GM18498 (cell line): ENCODE measurements around the gene CCDC86.
"Not testable (repeated sequence)": the region's sequence is repeated elsewhere in the genome, so short reads cannot be mapped to it uniquely, and the experiment has no call there.

Source experiments
- ATAC-seq: cut with Tn5 transposase; IDR thresholded peaks from one replicate; pipeline ENCODE4 v1.9.1; 2021; ENCODE audit warnings: mild to moderate bottlenecking, moderate library complexity; ENCODE audit not compliant: unreplicated experiment

Gene CCDC86, protein sequence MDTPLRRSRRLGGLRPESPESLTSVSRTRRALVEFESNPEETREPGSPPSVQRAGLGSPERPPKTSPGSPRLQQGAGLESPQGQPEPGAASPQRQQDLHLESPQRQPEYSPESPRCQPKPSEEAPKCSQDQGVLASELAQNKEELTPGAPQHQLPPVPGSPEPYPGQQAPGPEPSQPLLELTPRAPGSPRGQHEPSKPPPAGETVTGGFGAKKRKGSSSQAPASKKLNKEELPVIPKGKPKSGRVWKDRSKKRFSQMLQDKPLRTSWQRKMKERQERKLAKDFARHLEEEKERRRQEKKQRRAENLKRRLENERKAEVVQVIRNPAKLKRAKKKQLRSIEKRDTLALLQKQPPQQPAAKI

GRCh38 chr11:60841797-60842667 is at the start of gene CCDC86:
CCDC86 (plus strand) TSS chr11:60842113; CDS start chr11:60842125, 12 bp downstream.
- peak; percentile 81 for ATAC-seq

DNA sequence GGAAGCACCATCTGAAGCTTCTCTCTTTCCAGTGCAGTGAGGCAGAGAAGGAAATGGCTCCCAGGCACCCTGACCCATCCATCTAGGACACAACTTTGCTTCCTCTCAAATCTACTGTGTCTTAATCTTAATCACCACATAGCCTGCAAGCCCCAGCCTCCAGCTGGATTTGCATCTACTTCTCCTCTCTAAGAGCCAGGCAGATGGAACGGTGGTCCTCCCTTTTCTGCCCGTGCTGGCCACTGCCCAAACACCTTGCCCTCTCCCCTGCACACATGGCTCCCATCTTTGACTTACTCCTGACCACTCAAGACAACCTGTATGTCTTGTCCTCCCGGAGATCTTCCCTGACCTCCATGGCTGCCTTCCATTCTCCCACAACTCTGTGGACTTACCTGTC is 49.4 kb upstream of the CCDC86 start:
- ATAC-seq: no peak

DNA sequence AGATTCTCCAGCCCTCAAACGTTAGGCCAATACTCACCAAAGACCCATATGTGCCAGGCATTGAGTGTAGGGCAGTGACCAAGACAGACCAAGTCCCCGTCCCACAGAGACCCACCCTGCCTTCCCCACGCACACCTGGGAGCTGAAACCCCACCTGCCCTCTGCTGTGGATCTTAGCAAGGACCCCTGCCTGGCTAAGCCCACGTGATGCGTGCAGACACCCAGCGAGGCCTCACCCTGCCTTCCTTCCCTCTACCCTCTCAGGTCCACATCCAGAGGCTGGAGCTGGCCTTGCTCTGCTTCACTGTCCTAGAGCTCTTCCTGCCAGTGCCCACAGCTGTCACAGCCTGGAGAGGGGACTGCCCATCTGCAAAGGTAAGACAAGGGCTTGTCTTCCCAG is 46.6 kb upstream of the CCDC86 start:
- no peak for ATAC-seq

GRCh38 chr11:60797846-60798630 is 43.9 kb upstream of the CCDC86 start:
- ATAC-seq: no peak

DNA sequence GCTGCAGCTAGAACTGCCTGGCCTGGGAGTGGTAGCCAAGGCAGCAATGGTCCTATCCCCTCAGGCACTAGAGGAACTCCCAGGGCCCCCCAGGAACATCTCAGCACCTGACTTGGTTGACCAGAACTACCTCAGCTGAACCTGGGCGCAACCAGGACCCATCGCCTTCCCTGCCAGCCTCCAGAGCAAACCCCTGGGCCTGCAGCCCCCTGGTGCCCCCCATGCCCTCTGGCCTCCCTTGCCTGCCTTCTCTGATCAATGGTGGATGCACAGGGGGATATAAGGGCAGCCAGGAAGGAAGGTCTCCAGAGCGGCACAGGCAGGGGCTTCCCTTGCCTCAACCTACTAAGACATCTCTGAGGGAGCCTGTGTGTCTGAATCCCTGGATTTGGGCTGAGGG is 43.3 kb upstream of the CCDC86 start:
- no peak for ATAC-seq

DNA sequence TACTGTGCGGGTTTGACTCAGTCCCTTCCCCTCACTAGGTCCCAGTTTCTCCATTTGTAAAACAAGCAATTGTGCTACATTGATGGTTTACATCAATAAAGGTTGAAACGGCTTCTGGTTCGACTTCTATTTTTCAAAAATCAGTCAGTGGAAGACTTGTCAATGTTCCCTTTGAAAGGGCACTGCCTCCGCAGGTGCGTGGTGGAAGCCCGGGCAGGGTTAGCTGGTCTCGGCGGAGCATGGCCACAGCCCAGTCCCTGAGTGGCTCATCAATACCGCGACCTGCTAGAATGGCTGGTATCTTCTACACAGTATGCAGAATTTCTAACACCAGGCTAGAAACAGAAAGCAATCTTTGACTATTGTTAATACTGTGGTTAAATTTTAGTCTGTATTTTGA is 40.7 kb upstream of the CCDC86 start:
- no peak for ATAC-seq

DNA sequence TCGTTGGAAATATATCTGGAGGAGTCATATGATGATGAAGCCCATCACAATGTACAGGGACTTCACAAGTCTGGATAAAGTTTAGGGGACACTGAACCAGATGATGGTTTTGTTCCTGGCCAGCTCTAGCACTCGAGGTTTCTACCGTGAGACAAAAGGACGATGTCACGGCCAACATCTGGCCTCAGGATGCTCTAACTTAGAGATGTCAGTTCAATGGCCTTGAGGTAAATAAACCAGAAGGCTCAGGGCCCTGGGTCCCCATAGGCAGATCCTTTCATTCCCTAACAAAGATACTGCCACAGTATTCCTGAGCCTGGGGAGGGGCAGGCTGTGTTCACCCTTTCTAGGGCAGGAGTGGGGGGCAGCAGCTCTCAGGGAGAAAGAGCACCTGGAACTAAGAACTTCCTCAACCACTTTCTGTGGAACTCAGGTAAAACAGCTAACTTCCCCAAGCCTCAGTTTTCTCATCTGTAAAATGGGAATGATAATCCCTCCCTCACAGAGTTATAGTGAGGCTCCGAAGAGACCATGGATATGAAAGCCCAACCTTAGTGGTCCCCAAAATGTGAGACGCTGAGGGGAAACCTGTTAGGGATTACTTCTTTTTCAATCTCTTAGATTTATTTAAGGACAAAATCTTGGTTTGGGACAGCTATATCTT is 38.5 kb upstream of the CCDC86 start:
- ATAC-seq: no peak

- no peak for ATAC-seq
Measured at GRCh38 chr11:60809249-60809648, 32.7 kb upstream of the CCDC86 start.

DNA sequence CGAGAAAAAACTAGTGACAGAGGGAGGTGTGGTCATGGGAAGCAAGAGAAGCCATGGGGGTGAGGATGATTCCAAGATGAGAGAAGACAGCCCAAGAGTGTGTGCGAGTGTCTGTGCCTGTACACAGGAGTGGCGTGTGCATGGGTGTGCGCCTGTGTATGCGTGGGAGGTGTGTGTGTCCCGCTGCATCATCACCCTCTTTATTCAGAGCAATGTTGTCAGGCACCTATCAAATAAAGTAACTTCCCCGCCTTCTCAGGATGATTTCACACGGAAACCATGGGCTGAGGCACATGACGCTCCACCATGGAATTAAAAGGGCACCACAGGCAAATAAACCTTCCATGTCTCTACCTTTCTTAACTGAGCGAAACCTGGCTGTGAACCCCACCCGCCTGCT is 32.2 kb upstream of the CCDC86 start:
- ATAC-seq: no peak

GRCh38 chr11:60810151-60810550 is 31.8 kb upstream of the CCDC86 start:
- no peak for ATAC-seq

- no peak for ATAC-seq
Measured at GRCh38 chr11:60810569-60810968, 31.3 kb upstream of the CCDC86 start.

- no peak for ATAC-seq
Measured at GRCh38 chr11:60813324-60813723, 28.6 kb upstream of the CCDC86 start.

- ATAC-seq: no peak
Measured at GRCh38 chr11:60814112-60814511, 27.8 kb upstream of the CCDC86 start.

GRCh38 chr11:60816590-60817157 is 25.2 kb upstream of the CCDC86 start:
- no peak for ATAC-seq

GRCh38 chr11:60818057-60818456 is 23.9 kb upstream of the CCDC86 start:
- no peak for ATAC-seq

DNA sequence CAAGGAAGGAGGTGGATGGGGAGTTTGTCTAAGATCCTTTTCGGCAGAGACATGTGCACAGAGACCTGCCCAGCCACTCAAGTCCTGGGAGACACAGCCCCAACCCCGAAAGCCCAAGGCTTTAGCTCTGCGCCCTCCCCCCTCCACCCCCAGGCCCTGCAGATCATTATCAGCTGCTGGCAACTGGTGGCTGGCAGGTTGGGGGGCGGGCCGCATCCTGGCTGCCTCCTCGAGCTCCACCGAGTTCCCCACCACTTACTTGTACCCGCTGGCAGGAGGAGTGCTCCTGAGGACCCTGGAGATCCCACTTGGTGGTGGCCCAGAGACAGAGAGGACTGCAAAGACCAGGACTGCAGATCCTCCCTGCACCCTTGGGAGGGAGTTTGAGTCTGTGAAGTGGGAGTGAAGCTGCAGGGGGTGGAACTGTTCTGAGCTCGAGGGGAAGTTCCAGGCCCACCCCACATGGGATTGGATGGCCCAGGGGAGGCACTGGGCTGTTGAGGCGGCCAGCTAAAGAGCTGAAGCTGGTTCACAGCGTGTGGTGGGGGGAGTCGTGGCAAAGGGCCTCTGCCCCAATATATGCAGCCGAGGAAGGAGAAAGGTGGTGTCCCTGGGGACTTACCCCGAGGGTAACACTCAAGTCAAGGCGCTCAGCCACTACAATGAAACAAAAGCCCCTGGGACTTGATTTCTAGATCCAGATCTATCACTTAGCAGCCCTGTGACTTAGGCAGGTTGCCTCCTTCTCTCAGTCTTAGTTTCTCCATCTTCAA is 19.9 kb upstream of the CCDC86 start:
- ATAC-seq: no peak

DNA sequence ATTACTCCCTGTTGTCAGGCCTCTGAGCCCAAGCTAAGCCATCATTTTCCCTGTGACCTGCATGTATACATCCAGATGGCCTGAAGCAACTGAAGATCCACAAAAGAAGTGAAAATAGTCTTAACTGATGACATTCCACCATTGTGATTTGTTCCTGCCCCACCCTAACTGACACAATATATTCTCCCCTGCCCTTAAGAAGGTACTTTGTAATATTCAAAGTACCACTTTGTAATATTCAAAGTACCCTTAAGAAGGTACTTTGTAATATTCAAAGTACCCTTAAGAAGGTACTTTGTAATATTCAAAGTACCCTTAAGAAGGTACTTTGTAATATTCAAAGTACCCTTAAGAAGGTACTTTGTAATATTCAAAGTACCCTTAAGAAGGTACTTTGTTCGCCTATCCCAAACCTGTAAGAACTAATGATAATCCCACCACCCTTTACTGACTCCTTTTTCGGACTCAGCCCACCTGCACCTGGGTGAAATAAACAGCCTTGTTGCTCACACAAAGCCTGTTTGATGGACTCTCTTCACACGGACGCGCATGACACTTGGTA is 18.1 kb upstream of the CCDC86 start:
- not testable (repeated sequence) for ATAC-seq

DNA sequence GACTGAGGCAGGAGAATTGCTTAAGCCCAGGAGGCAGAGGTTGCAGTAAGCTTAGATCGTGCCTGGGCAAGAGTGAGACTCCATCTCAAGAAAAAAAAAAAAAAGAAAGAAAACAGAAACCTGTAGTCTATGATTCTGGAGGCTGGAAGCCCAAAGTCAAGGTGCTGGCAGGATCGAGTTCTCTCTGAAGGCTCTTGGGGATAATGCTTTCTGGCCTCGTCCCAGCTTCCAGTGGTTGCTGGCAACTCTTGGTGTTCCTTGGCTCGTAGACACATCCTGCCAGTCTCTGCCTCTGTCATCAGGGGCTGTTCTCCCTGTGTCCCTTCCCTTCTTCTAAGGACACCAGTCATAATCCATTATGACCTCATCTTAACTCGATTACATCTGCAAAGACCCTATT is 16.8 kb upstream of the CCDC86 start:
- ATAC-seq: no peak

DNA sequence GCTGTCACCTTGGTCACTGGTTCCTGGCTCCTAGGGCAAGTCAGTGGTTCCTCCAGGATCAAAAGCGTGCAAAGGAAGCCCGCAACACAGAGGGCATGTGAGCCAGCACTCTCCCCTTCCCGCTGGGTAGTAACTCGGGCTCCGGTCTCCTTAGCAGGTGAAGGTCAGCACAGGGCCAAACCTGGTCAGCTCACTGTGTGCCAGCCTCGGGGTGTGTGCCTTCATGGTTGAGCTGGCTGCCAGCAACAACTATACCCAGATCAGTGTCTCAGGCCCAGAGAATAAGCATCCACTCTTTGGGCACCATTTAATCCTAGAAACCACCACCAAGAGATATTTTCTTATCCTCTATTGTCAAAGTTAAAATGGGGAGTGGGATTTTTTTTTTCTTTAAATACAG is 16.1 kb upstream of the CCDC86 start:
- no peak for ATAC-seq
